ENCODE measurements around the gene ZNF284. TPM values are rescaled to one million over a fixed set of nuclear protein-coding genes. Genes with fewer than 3 reads are reported as not detected.

Gene ZNF284
- total RNA-seq, 6 donors from 2014 or later, result 1.0 to 4.8 (median 1.8) TPM

DNA sequence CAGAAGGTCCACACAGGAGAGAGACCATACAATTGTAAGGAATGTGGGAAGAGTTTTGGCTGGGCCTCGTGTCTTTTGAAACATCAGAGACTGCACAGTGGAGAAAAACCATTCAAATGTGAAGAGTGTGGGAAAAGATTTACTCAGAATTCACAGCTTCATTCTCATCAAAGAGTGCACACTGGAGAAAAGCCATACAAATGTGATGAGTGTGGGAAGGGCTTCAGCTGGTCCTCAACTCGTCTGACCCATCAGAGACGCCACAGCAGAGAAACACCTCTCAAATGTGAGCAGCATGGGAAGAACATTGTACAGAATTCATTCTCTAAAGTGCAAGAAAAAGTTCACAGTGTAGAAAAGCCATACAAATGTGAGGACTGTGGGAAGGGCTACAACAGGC lies 35.8 kb downstream of the ZNF284 start:
- 87 to 94% methylated on average over 3 of the region's 3 CpGs for WGBS, 2 donors
- peaks cover 8 to 11% (median 10%) of the 10 kb centered on the region in 4 donors for H3K4me1 ChIP-seq
- TF ChIP-seq, protein P1, sequence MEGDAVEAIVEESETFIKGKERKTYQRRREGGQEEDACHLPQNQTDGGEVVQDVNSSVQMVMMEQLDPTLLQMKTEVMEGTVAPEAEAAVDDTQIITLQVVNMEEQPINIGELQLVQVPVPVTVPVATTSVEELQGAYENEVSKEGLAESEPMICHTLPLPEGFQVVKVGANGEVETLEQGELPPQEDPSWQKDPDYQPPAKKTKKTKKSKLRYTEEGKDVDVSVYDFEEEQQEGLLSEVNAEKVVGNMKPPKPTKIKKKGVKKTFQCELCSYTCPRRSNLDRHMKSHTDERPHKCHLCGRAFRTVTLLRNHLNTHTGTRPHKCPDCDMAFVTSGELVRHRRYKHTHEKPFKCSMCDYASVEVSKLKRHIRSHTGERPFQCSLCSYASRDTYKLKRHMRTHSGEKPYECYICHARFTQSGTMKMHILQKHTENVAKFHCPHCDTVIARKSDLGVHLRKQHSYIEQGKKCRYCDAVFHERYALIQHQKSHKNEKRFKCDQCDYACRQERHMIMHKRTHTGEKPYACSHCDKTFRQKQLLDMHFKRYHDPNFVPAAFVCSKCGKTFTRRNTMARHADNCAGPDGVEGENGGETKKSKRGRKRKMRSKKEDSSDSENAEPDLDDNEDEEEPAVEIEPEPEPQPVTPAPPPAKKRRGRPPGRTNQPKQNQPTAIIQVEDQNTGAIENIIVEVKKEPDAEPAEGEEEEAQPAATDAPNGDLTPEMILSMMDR (IDR thresholded peaks at IDR 0.05), result no peak
- TF ChIP-seq EP300 (IDR thresholded peaks at IDR 0.05), result no peak
- TF ChIP-seq POLR2AphosphoS5 (IDR thresholded peaks at IDR 0.05), result no peak
- no peak for TF ChIP-seq POLR2A (IDR thresholded peaks at IDR 0.05)
- no peak for DNase-seq
- H3K4me3 ChIP-seq, result no peak overlapping the region
- no peak overlapping the region for H3K27ac ChIP-seq
- peaks cover 49 to 84% (median 82%) of the 10 kb centered on the region in 4 donors for H3K9me3 ChIP-seq
- no peaks in the 10 kb centered on the region for H3K27me3 ChIP-seq
- ATAC-seq (ENCODE audit: low FRiP score in 2 of 2), result no peak
- H3K36me3 ChIP-seq, result peaks cover 23 to 54% (median 36%) of the 10 kb centered on the region in 4 donors

DNA sequence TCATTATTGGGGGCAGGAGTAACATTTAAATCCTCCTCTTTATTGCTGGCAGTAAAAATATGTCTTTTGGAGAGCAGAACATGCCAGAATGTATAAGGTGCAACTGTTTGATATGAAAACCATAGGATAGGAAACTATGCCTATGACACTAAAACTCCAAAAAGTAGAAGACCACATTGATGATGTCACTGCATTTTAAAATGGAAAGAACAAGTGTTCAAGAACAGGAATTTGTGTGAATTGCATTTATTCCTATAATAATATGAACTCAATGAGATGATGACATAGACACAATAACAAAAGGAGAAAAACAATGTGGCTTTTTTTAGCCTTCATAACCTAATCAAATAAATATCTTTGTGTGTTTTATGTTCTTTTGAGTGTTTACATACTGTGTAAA lies 37.5 kb downstream of the ZNF284 start:
- H3K4me1 ChIP-seq, result peaks cover 13 to 19% (median 15%) of the 10 kb centered on the region in 4 donors
- DNase-seq, result no peak
- H3K36me3 ChIP-seq, result peaks cover 10 to 37% (median 21%) of the 10 kb centered on the region in 4 donors
- peaks cover 49 to 69% (median 68%) of the 10 kb centered on the region in 4 donors for H3K9me3 ChIP-seq
- TF ChIP-seq EP300 (IDR thresholded peaks at IDR 0.05), result no peak
- no peak for TF ChIP-seq POLR2AphosphoS5 (IDR thresholded peaks at IDR 0.05)
- TF ChIP-seq, protein P1 (IDR thresholded peaks at IDR 0.05), result no peak
- TF ChIP-seq POLR2A (IDR thresholded peaks at IDR 0.05), result no peak
- H3K27ac ChIP-seq, result no peak overlapping the region
- no peak overlapping the region for H3K4me3 ChIP-seq
- ATAC-seq (ENCODE audit: low FRiP score in 2 of 2), result no peak
- H3K27me3 ChIP-seq, result no peaks in the 10 kb centered on the region

DNA sequence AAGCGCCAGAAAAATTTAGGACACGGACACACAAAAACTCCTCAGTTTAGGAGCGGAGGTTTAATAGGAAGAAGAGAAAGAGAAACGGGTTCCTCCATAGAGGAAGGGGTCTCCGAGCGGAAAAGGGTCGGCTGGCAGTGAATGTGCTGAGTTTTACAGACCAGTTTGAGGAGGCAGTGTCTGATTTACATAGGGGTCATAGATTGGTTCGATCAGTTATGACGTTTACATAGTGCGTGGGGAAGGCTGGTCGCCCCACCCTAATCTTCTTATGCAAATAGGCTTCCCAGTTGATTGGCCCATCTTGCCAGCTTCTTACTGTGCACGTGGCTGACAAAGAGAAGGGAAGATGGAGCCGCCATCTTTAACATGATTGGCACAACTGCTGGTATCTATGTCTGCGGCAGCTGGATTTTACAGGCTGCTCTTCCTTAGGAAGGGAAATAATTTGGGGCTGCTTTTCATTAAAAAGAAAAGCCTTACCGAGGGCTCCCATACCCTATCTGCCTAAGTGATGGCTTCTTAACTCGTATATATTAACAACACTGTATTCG lies 40.0 kb downstream of the ZNF284 start:
- Histone ChIP-seq H3K9me3 (peaks cover 34 to 48% (median 46%) of the 10 kb centered on the region in 4 donors), H3K27me3 (no peaks in the 10 kb centered on the region), H3K4me3 (peak overlapping the region in 3 of 4 donors; percentile 69 to 95 (median 73)), H3K4me1 (peaks cover 14 to 22% (median 16%) of the 10 kb centered on the region in 4 donors), H3K36me3 (peaks cover under 1 to 27% (median 6%) of the 10 kb centered on the region in 4 donors), H3K27ac (no peak overlapping the region)
- TF ChIP-seq POLR2A (IDR thresholded peaks at IDR 0.05) (no peak), EP300 (IDR thresholded peaks at IDR 0.05) (no peak), POLR2AphosphoS5 (IDR thresholded peaks at IDR 0.05) (no peak)
- TF ChIP-seq, protein P1 (IDR thresholded peaks at IDR 0.05), result no peak
- no peak for ATAC-seq (ENCODE audit: low FRiP score in 2 of 2)
- no peak for DNase-seq
- 17 to 36% methylated on average over 14 to 17 of the region's 17 CpGs for WGBS, 2 donors

DNA sequence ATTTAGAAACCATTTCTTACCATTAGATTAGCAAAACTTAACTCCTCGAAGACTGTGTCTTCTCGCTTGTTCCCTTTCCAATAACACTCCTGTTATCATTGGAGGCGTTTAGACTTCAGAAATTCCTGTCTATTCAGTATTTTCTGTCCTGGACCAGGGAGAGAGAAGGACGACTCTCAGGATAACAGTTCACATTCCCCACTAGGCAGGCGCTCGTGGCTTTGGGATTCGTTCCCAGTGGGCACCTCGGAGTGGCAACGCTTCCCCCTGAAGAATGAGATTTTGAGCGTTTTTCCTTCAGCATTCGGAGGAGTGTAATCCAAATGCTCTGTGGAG lies 40.8 kb downstream of the ZNF284 start:
- H3K27me3 ChIP-seq, result no peaks in the 10 kb centered on the region
- ATAC-seq (ENCODE audit: low FRiP score in 2 of 2) (peak in 1 of 2 donors; percentile 1), DNase-seq (no peak)
- peaks cover 14 to 22% (median 16%) of the 10 kb centered on the region in 4 donors for H3K4me1 ChIP-seq
- peaks cover 0 to 27% (median 7%) of the 10 kb centered on the region in 4 donors for H3K36me3 ChIP-seq
- H3K4me3 ChIP-seq, result peak overlapping the region; percentile 61 to 95 (median 71)
- TF ChIP-seq POLR2A (IDR thresholded peaks at IDR 0.05), result no peak
- TF ChIP-seq, protein P1 (IDR thresholded peaks at IDR 0.05), result no peak
- TF ChIP-seq POLR2AphosphoS5 (IDR thresholded peaks at IDR 0.05), result no peak
- TF ChIP-seq EP300 (IDR thresholded peaks at IDR 0.05), result no peak
- 0 to 1% methylated on average over 11 of the region's 11 CpGs for WGBS, 2 donors
- H3K9me3 ChIP-seq, result peaks cover 26 to 40% (median 38%) of the 10 kb centered on the region in 4 donors
- H3K27ac ChIP-seq, result peak overlapping the region in 2 of 4 donors; percentile 65 to 79
